Stimulated activated CD8-positive, alpha-beta memory T cell treated with anti-CD3 and anti-CD28 coated beads, Interleukin-15, amount 100 ng/mL, for 4 hours (primary cell): ENCODE measurements around the gene WDR47.
"Not testable (repeated sequence)": the region's sequence is repeated elsewhere in the genome, so short reads cannot be mapped to it uniquely, and the experiment has no call there.

Experiments used
- DNase-seq, 2 donors: peaks; one replicate each; pipeline ENCODE4 v3.0.0-alpha.2; 2020; ENCODE audit warnings: low read depth in 2 of 2

The WDR47 gene

GRCh38 chr1:109052145-109052544, 10.2 kb upstream of the WDR47 start:
- not testable (repeated sequence) for DNase-seq

GRCh38 chr1:109050228-109050995, 8.5 kb upstream of the WDR47 start:
- DNase-seq = no peak

GRCh38 chr1:109048335-109048734, 6.4 kb upstream of the WDR47 start:
- no peak for DNase-seq

GRCh38 chr1:109047339-109047738, 5.4 kb upstream of the WDR47 start:
- DNase-seq = no peak

GRCh38 chr1:109046671-109047070, 4.8 kb upstream of the WDR47 start:
- no peak for DNase-seq

GRCh38 chr1:109045595-109045994, 3.7 kb upstream of the WDR47 start:
- no peak for DNase-seq

- no peak for DNase-seq
Measured at GRCh38 chr1:109040989-109041620, 797 bp downstream of the WDR47 start.

- DNase-seq = no peak
Measured at GRCh38 chr1:109040627-109040988, 1.3 kb downstream of the WDR47 start.

- DNase-seq = no peak
Measured at GRCh38 chr1:109034382-109034781, 7.5 kb downstream of the WDR47 start.

GRCh38 chr1:109029493-109029892, 12.4 kb downstream of the WDR47 start:
- DNase-seq = not testable (repeated sequence)

- DNase-seq = no peak
Measured at GRCh38 chr1:109027841-109028240, 14.1 kb downstream of the WDR47 start.

- DNase-seq = no peak
Measured at GRCh38 chr1:109025694-109026093, 16.2 kb downstream of the WDR47 start.

GRCh38 chr1:109024646-109025045, 17.3 kb downstream of the WDR47 start:
- no peak for DNase-seq

GRCh38 chr1:109020693-109021257, 21.1 kb downstream of the WDR47 start:
- no peak for DNase-seq

- DNase-seq = not testable (repeated sequence)
Measured at GRCh38 chr1:109017719-109018118, 24.2 kb downstream of the WDR47 start.

GRCh38 chr1:109017134-109017533, 24.8 kb downstream of the WDR47 start:
- DNase-seq = no peak

- DNase-seq = no peak
Measured at GRCh38 chr1:109011335-109011734, 30.6 kb downstream of the WDR47 start.

- not testable (repeated sequence) for DNase-seq
Measured at GRCh38 chr1:108996622-108997021, 45.3 kb downstream of the WDR47 start.

- no peak for DNase-seq
Measured at GRCh38 chr1:108983114-108983513, 58.8 kb downstream of the WDR47 start.

- no peak for DNase-seq
Measured at GRCh38 chr1:108976658-108977057, 65.2 kb downstream of the WDR47 start.

- no peak for DNase-seq
Measured at GRCh38 chr1:108972951-108973350, 69.0 kb downstream of the WDR47 start.

- DNase-seq = no peak
Measured at GRCh38 chr1:108969346-108969745, 72.6 kb downstream of the WDR47 start.

- DNase-seq = peak; percentile 76 to 82
Measured at GRCh38 chr1:108963052-108963686, 78.7 kb downstream of the WDR47 start, which contains the start of gene CLCC1. Gene CLCC1 (minus strand): TSS chr1:108963484. CDS start chr1:108950437, 13,047 bp downstream.
